H9 (cell line): ENCODE measurements around the gene ZG16. TPM values are rescaled to one million over a fixed set of nuclear protein-coding genes. Genes with fewer than 3 reads are reported as not detected.

Source experiments
- DNase-seq: peaks from one replicate; pipeline ENCODE4 v3.0.0-alpha.2; 2017
- H2AFZ ChIP-seq: one replicate; pipeline ENCODE4 v1.6.1; 2013; ENCODE audit warnings: mild to moderate bottlenecking, low read length, control low read depth, moderate library complexity
- H2AK5ac ChIP-seq: 2 replicates; pipeline ENCODE4 v1.6.1; 2013; ENCODE audit warnings: low read length, control low read depth, mixed read lengths; ENCODE audit not compliant: insufficient read length
- H2BK120ac ChIP-seq: one replicate; pipeline ENCODE4 v1.6.1; 2013; ENCODE audit warnings: low read depth, mild to moderate bottlenecking, low read length, control low read depth, inconsistent platforms; ENCODE audit not compliant: poor library complexity, severe bottlenecking
- H2BK12ac ChIP-seq: 2 replicates; pipeline ENCODE4 v1.6.1; 2013; ENCODE audit warnings: low read length, control low read depth, mixed read lengths, low read depth; ENCODE audit not compliant: insufficient read length
- H2BK15ac ChIP-seq: 2 replicates; pipeline ENCODE4 v1.6.1; 2013; ENCODE audit warnings: low read depth, low read length, control low read depth
- H2BK20ac ChIP-seq: one replicate; pipeline ENCODE4 v1.6.1; 2013; ENCODE audit warnings: low read depth, mild to moderate bottlenecking, low read length, control low read depth, inconsistent platforms; ENCODE audit not compliant: poor library complexity, severe bottlenecking
- H2BK5ac ChIP-seq: 2 replicates; pipeline ENCODE4 v1.6.1; 2013; ENCODE audit warnings: low read length, control low read depth, mixed read lengths; ENCODE audit not compliant: insufficient read length
- H3K14ac ChIP-seq: 2 replicates; pipeline ENCODE4 v1.6.1; 2013; ENCODE audit warnings: low read length, control low read depth; ENCODE audit not compliant: insufficient read depth
- H3K18ac ChIP-seq: 2 replicates; pipeline ENCODE4 v1.6.1; 2013; ENCODE audit warnings: low read depth, mild to moderate bottlenecking, mixed read lengths, low read length, control low read depth; ENCODE audit not compliant: insufficient read length
- H3K23ac ChIP-seq: 2 replicates; pipeline ENCODE4 v1.6.1; 2013; ENCODE audit warnings: low read length, control low read depth, mixed read lengths, low read depth; ENCODE audit not compliant: insufficient read length
- H3K23me2 ChIP-seq: 2 replicates; pipeline ENCODE4 v1.6.1; 2013; ENCODE audit warnings: low read depth, mild to moderate bottlenecking, mixed read lengths, low read length, control low read depth; ENCODE audit not compliant: insufficient read length, poor library complexity, severe bottlenecking
- H3K27ac ChIP-seq: 2 replicates; pipeline ENCODE4 v1.5.1; 2013; ENCODE audit warnings: low read length, control low read depth, mixed read lengths, low read depth; ENCODE audit not compliant: insufficient read length
- H3K27me3 ChIP-seq: 2 replicates; pipeline ENCODE4 v1.6.1; 2013; ENCODE audit warnings: low read length, control low read depth, inconsistent platforms; ENCODE audit not compliant: insufficient read depth
- H3K4ac ChIP-seq: 2 replicates; pipeline ENCODE4 v1.6.1; 2013; ENCODE audit warnings: low read depth, mild to moderate bottlenecking, control low read depth, inconsistent platforms, low read length, moderate library complexity
- H3K4me1 ChIP-seq: 2 replicates; pipeline ENCODE4 v1.6.1; 2013; ENCODE audit warnings: low read length, control low read depth, inconsistent platforms; ENCODE audit not compliant: insufficient read depth
- H3K4me2 ChIP-seq: 2 replicates; pipeline ENCODE4 v1.6.1; 2013; ENCODE audit warnings: low read length, control low read depth, mixed read lengths; ENCODE audit not compliant: insufficient read length, insufficient read depth
- H3K56ac ChIP-seq: 2 replicates; pipeline ENCODE4 v1.6.1; 2013; ENCODE audit warnings: low read depth, mild to moderate bottlenecking, mixed read lengths, low read length, control low read depth; ENCODE audit not compliant: insufficient read length
- H3K79me1 ChIP-seq: 2 replicates; pipeline ENCODE4 v1.6.1; 2013; ENCODE audit warnings: low read depth, mild to moderate bottlenecking, moderate library complexity, low read length, control low read depth, inconsistent platforms; ENCODE audit not compliant: insufficient read depth, poor library complexity, severe bottlenecking
- H3K79me2 ChIP-seq: 2 replicates; pipeline ENCODE4 v1.6.1; 2013; ENCODE audit warnings: low read length, control low read depth, inconsistent platforms; ENCODE audit not compliant: insufficient read depth
- H3K9ac ChIP-seq: 2 replicates; pipeline ENCODE4 v1.6.1; 2013; ENCODE audit warnings: low read length, control low read depth, mixed read lengths; ENCODE audit not compliant: insufficient read length; ENCODE audit errors: extremely low read depth
- H3K9me3 ChIP-seq: one replicate; pipeline ENCODE4 v1.6.1; 2013; ENCODE audit warnings: low read depth, low read length, inconsistent platforms; ENCODE audit not compliant: control insufficient read depth
- H3T11ph ChIP-seq: one replicate; pipeline ENCODE4 v1.6.1; 2013; ENCODE audit warnings: mild to moderate bottlenecking, low read length, control low read depth, inconsistent platforms
- H4K20me1 ChIP-seq: one replicate; pipeline ENCODE4 v1.6.1; 2013; ENCODE audit not compliant: control insufficient read depth, insufficient read length, insufficient read depth
- H4K5ac ChIP-seq: 2 replicates; pipeline ENCODE4 v1.6.1; 2013; ENCODE audit warnings: low read depth, mild to moderate bottlenecking, mixed read lengths, low read length, control low read depth; ENCODE audit not compliant: insufficient read length
- H4K8ac ChIP-seq: replicated peaks from 2 replicates; pipeline ENCODE4 v1.6.1; 2013; ENCODE audit warnings: low read length, control low read depth, mixed read lengths, low read depth; ENCODE audit not compliant: insufficient read length
- H4K91ac ChIP-seq: 2 replicates; pipeline ENCODE4 v1.6.1; 2013; ENCODE audit warnings: low read depth, mild to moderate bottlenecking, moderate library complexity, mixed read lengths, low read length, control low read depth; ENCODE audit not compliant: insufficient read length
- H3K27ac Mint-ChIP-seq, 3 experiments: 2 replicates in 2 of 3; 3 replicates in 1 of 3; pipeline ENCODE4 v1.8.0; 2020 to 2021; ENCODE audit warnings: mixed read lengths in 3 of 3, mild to moderate bottlenecking in 1 of 3, moderate library complexity in 1 of 3
- H3K27me3 Mint-ChIP-seq: 2 replicates; pipeline ENCODE4 v1.8.0; 2021; ENCODE audit warnings: low read depth, mild to moderate bottlenecking, moderate library complexity, mixed read lengths
- H3K36me3 Mint-ChIP-seq, 3 experiments: 2 replicates in 2 of 3; 3 replicates in 1 of 3; pipeline ENCODE4 v1.8.0; 2020 to 2021; ENCODE audit warnings: low read depth in 3 of 3, mixed read lengths in 3 of 3; ENCODE audit not compliant: insufficient read depth in 1 of 3
- H3K4me1 Mint-ChIP-seq, 2 experiments: 2 replicates each; pipeline ENCODE4 v1.8.0; 2020; ENCODE audit warnings: mixed read lengths in 2 of 2
- H3K4me3 Mint-ChIP-seq, 2 experiments: 2 replicates in 1 of 2; 3 replicates in 1 of 2; pipeline ENCODE4 v1.8.0; 2020 to 2021; ENCODE audit warnings: mild to moderate bottlenecking in 2 of 2, mixed read lengths in 2 of 2, moderate library complexity in 1 of 2
- H3K9me3 Mint-ChIP-seq, 2 experiments: 2 replicates in 1 of 2; 3 replicates in 1 of 2; pipeline ENCODE4 v1.8.0; 2020; ENCODE audit warnings: mild to moderate bottlenecking in 2 of 2, mixed read lengths in 2 of 2, moderate library complexity in 1 of 2
- WGBS: extraction: QIAGEN DNeasy Blood & Tissue Kit; methylation state at CpG from one replicate; pipeline ENCODE4 v1.1.7; 2013; ENCODE audit warnings: missing lambda C conversion rate, low lambda C conversion rate, mixed read lengths; ENCODE audit not compliant: insufficient read length; ENCODE audit errors: extremely low coverage; 5-methylcytosine and 5-hydroxymethylcytosine counted together
- total RNA-seq: library from RNA; stranded (reverse); gene quantifications from 2 replicates; pipeline ENCODE4 v1.2.1, GENCODE V29; 2021
- TF ChIP-seq, protein P1 (sequence below): fragments of 200-600 bp; sonication (generic); conservative IDR thresholded peaks from 3 replicates; pipeline ENCODE4 v1.8.0; 2021; ENCODE audit warnings: antibody characterized with exemption, mild to moderate bottlenecking

The ZG16 gene
- total RNA-seq, 1 experiment from 2014 or later: not detected

DNA sequence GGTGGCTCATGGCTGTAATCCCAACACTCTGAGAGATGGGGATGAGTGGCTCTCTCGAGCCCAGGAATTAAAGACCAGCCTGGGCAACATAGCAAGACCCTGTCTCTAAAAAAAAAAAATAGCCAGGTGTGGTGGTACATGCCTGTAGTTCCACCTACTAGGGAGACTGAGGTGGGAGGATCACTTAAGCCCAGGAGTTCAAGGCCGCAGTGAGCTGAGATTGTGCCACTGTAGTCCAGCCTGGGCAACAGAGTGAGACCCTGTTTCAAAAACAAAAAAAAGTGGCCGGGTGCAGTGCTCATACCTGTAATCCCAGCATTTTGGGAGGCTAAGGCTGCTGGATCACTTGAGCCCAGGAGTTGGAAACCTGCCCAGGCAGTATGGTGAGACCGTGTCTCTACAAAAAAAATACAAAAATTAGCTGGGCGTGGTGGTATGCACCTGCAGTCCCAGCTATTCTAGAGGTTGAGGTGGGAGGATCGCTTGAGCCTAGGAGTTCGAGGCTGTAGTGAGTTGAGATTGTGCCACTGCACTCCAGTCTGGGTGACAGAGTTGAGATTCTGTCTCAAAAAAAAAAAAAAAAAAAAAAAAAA, 35.3 kb upstream of the ZG16 start:
- Histone ChIP-seq H3K9me3 (no peaks in the 10 kb centered on the region), H3K23ac (no peak overlapping the region), H4K91ac (no peak overlapping the region), H3T11ph (no peak overlapping the region), H3K27me3 (no peaks in the 10 kb centered on the region), H2AK5ac (no peak overlapping the region), H4K8ac (no peak overlapping the region), H2BK120ac (no peak overlapping the region), H3K14ac (no peak overlapping the region), H2BK5ac (no peak overlapping the region), H3K27ac (no peak overlapping the region), H2BK12ac (no peak overlapping the region), H2AFZ (no peak overlapping the region), H4K5ac (no peak overlapping the region), H3K9ac (no peak overlapping the region), H2BK15ac (no peak overlapping the region), H3K79me1 (no peaks in the 10 kb centered on the region), H4K20me1 (no peaks in the 10 kb centered on the region), H3K4me2 (no peak overlapping the region), H3K23me2 (no peaks in the 10 kb centered on the region), H3K56ac (no peak overlapping the region), H3K79me2 (no peaks in the 10 kb centered on the region), H3K18ac (no peak overlapping the region), H2BK20ac (no peak overlapping the region), H3K4me1 (no peaks in the 10 kb centered on the region), H3K4ac (no peak overlapping the region)
- Mint-ChIP-seq H3K27ac (no peak overlapping the region; a peak in 1 of 7 replicates), H3K4me1 (peaks cover 0 to 16% of the 10 kb centered on the region in 2 experiments; a peak in 3 of 4 replicates), H3K4me3 (no peak overlapping the region), H3K36me3 (peaks cover 17 to 43% (median 40%) of the 10 kb centered on the region in 3 experiments), H3K27me3 (no peaks in the 10 kb centered on the region), H3K9me3 (peaks cover 4 to 8% of the 10 kb centered on the region in 2 experiments; a peak in 4 of 5 replicates)
- WGBS: no CpG with 5 or more reads among the region's 7 CpGs
- TF ChIP-seq, protein P1, sequence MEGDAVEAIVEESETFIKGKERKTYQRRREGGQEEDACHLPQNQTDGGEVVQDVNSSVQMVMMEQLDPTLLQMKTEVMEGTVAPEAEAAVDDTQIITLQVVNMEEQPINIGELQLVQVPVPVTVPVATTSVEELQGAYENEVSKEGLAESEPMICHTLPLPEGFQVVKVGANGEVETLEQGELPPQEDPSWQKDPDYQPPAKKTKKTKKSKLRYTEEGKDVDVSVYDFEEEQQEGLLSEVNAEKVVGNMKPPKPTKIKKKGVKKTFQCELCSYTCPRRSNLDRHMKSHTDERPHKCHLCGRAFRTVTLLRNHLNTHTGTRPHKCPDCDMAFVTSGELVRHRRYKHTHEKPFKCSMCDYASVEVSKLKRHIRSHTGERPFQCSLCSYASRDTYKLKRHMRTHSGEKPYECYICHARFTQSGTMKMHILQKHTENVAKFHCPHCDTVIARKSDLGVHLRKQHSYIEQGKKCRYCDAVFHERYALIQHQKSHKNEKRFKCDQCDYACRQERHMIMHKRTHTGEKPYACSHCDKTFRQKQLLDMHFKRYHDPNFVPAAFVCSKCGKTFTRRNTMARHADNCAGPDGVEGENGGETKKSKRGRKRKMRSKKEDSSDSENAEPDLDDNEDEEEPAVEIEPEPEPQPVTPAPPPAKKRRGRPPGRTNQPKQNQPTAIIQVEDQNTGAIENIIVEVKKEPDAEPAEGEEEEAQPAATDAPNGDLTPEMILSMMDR: no peak
- no peak for DNase-seq
